OCI-LY3 (cell line): ENCODE results near the gene UGT2B15.

Experiments used
- EZH2phosphoT487 ChIP-seq: fragments of 200-600 bp; shearing (Covaris generic); IDR thresholded peaks from 2 replicates; pipeline ENCODE4 v1.6.1; 2018; ENCODE audit warnings: antibody characterized with exemption, mixed run types, low read depth
- TF ChIP-seq, protein P1 (sequence below): fragments of 200-600, 300-600 bp; sonication (generic); IDR thresholded peaks from 2 replicates; pipeline ENCODE4 v1.5.1; 2014; ENCODE audit warnings: antibody characterized with exemption, low read length, low read depth

DNA sequence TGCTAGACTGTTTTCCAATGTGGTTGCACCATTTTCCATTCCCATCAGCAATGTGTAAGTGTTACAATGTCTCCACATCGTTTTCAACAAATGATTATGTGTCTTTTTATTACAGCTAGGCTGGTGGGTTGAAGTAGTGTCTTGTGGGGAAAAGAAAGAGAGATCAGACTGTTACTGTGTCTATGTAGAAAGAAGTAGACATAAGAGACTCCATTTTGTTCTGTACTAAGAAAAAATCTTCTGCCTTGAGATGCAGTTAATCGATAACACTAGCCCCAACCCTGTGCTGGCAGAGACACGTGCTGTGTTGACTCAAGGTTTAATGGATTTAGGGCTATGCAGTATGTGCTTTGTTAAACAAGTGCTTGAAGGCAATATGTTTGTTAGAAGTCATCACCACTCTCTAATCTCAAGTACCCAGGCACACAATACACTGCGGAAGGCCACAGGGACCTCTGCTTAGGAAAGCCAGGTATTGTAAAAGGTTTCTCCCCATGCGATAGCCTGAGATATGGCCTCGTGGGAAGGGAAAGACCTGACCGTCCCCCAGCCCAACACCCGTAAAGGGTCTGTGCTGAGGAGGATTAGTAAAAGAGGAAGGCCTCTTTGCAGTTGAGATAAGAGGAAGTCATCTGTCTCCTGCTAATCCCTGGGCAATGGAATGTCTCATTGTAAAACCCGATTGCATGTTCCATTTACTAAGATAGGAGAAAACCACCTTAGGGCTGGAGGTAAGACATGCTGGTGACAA lies 23.0 kb upstream of the UGT2B15 start:
- TF ChIP-seq, protein P1, sequence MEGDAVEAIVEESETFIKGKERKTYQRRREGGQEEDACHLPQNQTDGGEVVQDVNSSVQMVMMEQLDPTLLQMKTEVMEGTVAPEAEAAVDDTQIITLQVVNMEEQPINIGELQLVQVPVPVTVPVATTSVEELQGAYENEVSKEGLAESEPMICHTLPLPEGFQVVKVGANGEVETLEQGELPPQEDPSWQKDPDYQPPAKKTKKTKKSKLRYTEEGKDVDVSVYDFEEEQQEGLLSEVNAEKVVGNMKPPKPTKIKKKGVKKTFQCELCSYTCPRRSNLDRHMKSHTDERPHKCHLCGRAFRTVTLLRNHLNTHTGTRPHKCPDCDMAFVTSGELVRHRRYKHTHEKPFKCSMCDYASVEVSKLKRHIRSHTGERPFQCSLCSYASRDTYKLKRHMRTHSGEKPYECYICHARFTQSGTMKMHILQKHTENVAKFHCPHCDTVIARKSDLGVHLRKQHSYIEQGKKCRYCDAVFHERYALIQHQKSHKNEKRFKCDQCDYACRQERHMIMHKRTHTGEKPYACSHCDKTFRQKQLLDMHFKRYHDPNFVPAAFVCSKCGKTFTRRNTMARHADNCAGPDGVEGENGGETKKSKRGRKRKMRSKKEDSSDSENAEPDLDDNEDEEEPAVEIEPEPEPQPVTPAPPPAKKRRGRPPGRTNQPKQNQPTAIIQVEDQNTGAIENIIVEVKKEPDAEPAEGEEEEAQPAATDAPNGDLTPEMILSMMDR = no peak
- no peak for TF ChIP-seq EZH2phosphoT487
